NCI-H526 treated with DMSO at 0.1 percent for 48 hours (cell line): ENCODE results near the gene GPR162.

Source experiments
- DNase-seq: peaks from one replicate; lab custom pipeline; 2025; lab: John Stamatoyannopoulos, UW

Gene GPR162

GRCh38 chr12:6834873-6835272, 13.3 kb downstream of the GPR162 start:
- DNase-seq: no peak

- no peak for DNase-seq
Observed at GRCh38 chr12:6836851-6837250, 15.2 kb downstream of the GPR162 start.

- DNase-seq: no peak
Observed at GRCh38 chr12:6837370-6838060, 15.9 kb downstream of the GPR162 start.

GRCh38 chr12:6838854-6839253, 17.2 kb downstream of the GPR162 start:
- no peak for DNase-seq

- DNase-seq: peak; percentile 44
Observed at GRCh38 chr12:6839482-6840201, 18.0 kb downstream of the GPR162 start.

- DNase-seq: no peak
Observed at GRCh38 chr12:6840330-6840729, 18.7 kb downstream of the GPR162 start.

- no peak for DNase-seq
Observed at GRCh38 chr12:6840761-6841515, 19.3 kb downstream of the GPR162 start, which contains the start of gene GNB3. TSS of gene GNB3 (plus strand) at chr12:6840925. CDS start at chr12:6841288, 363 bp downstream.

GRCh38 chr12:6842075-6842474, 20.5 kb downstream of the GPR162 start:
- no peak for DNase-seq

GRCh38 chr12:6843118-6843902, 21.7 kb downstream of the GPR162 start:
- DNase-seq: no peak

- DNase-seq: no peak
Observed at GRCh38 chr12:6845395-6845794, 23.8 kb downstream of the GPR162 start.

GRCh38 chr12:6846316-6846869, 24.8 kb downstream of the GPR162 start:
- no peak for DNase-seq

GRCh38 chr12:6847676-6848075, 26.1 kb downstream of the GPR162 start:
- no peak for DNase-seq

GRCh38 chr12:6849427-6849826, 27.8 kb downstream of the GPR162 start:
- no peak for DNase-seq

- DNase-seq: no peak
Observed at GRCh38 chr12:6849976-6850560, 28.4 kb downstream of the GPR162 start.

- DNase-seq: no peak
Observed at GRCh38 chr12:6850796-6851152, 29.2 kb downstream of the GPR162 start.

GRCh38 chr12:6851153-6851920, 29.7 kb downstream of the GPR162 start, which contains the start of gene CDCA3:
TSS of gene CDCA3 (minus strand) at chr12:6851286. CDS start at chr12:6850952, 334 bp downstream.
- DNase-seq: peak; percentile 96

GRCh38 chr12:6851921-6852650, 30.5 kb downstream of the GPR162 start, which contains the start of gene USP5:
TSS of gene USP5 (plus strand) at chr12:6852150. CDS start at chr12:6852180, 30 bp downstream.
- peak; percentile 98 for DNase-seq

GRCh38 chr12:6852651-6853354, 31.2 kb downstream of the GPR162 start:
- DNase-seq: no peak

- DNase-seq: no peak
Observed at GRCh38 chr12:6853626-6854025, 32.0 kb downstream of the GPR162 start.
